Fibroblast of skin of right biceps (primary cell): ENCODE measurements around the gene MCFD2.

Experiments
- DNase-seq: peaks from one replicate; pipeline ENCODE4 v3.0.0-alpha.2; 2013

MCFD2 gene

GRCh38 chr2:46871976-46872381 lies 43.6 kb downstream of the MCFD2 start:
- peak; percentile 84 for DNase-seq

DNA sequence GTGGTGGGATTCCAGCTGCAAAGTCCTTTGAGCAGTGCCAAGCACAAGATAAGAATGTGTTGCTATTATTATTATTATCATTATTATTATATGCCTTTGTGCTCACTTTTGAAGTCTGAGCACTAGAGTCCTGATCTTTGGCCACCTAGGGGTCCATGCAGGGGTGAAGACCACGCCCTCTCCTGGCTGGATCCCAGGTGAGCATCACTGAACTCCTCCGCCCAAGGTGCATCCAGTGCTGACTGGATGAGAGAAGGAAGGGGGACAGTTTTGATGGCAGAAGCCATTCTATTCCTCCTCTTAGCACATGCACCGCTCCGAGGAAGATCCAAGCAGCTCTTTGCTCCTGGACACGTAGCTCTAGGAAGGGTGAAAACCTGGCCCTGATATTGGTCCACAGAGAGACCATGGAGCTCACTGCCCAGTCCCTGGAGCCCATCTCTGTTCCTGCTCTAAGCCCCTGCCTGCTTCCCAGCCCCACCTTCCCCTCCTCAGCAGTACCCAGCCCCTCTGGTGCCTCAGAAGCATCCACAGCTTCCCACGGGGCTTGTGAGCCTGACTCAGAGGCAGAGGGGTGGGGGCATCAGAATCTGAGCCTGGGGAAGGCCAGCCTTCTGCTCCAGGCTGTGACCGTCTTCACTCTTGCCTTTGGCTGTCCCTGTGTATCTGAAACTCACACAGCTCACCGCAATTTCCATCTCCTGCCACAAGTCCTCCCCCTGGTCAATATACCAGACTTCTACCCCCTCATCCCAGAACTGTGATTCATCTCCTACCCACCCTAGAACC lies 45.4 kb downstream of the MCFD2 start:
- DNase-seq: peak; percentile 69

- DNase-seq: no peak
Measured at GRCh38 chr2:46869621-46870020, 46.0 kb downstream of the MCFD2 start.

DNA sequence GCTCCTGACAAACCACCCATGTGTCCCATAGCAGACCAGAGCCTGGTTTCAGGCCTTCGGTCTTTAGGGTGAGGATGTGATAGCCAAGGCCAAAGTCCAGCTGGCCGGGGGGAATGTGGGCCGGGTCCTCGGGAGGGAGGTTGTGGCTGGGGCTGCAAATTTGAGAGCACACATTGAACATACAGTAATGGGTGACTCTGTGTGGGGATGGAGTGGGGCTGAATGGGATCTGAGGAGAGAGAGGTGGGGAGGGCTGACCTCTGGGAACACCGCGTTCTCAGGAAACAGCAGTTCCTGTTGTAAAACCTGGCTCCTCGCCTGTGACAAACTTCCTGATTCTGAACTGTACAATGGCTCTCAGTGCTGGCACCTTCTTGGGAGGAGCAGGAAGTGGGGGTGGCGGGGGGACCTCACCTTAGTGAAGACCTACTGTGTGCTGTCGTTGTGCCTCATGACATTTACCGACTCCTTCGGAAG lies 48.8 kb downstream of the MCFD2 start:
- DNase-seq: no peak

DNA sequence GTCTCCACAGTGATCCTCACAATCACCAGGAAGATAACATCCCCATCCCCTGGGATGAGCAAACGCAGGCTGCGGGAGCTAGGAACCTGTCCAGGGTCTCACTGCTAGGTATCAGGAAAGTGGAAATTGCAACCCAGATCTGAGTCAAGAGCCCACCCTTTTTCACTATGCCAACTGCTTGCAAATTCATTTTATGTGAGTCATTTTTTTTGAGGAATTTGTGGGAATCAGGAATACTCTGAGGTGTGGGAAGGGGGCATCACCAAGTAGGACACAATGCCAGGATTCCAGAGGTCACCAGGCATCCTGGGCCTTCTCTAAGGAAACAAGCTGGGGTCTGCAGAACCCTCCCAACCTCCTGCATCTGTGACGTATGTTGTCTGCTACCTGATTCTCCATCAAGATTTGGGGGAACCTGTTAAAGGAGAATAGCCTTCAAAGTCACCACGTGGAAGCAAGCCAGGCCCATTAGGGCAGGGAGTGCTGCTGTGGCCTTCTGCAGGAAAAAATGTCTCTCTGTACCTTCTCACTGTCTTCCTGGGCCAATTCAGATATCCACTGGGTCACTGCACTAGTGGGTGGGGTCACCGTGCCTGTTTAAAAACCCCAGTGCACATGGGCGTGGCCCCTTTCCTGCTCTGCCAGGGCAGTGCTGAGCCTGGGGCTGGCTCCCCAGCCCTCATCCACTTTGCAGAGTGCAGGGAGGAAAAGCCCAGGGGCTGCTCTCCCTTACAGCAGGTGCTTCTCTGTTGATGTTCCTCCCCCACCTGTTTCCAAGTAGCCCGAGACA lies 50.2 kb downstream of the MCFD2 start:
- DNase-seq: no peak

DNA sequence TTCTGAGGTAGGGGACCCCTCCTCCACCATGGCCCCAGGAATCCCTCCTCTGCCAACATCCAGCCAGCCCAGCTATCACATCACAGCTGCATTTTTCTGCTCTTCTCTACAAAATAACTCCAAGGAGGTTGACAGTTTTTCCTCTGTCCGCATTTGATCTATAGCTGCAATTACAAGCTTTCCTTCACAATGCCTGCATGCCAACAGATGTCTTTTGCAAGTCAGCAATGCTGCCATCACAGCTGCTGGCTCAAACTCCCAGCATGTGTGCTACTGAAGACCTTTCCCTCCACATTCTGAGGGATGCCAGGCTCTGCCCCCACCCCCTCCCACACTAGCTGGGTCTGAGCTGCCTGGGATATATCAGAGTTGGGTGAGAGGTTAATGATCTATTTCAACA lies 51.7 kb downstream of the MCFD2 start:
- no peak for DNase-seq

DNA sequence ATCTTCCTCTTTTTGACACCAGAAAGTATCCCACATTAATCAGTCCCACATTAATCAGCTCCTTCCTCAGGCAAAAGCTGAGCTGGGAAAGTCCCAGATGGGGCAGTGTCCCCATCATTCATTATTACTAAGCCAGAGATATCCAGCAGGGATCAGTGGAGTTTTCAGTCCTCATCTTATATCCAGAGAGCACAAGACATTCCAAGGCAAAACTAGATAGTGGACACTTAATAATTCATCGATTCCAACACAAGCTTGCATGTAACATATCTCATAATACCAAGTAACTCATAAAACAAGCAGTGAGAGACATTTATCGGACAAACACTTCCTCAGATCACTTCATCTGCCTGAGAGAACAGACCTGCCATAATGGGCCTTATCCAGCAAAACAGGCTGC lies 53.1 kb downstream of the MCFD2 start:
- DNase-seq: no peak

DNA sequence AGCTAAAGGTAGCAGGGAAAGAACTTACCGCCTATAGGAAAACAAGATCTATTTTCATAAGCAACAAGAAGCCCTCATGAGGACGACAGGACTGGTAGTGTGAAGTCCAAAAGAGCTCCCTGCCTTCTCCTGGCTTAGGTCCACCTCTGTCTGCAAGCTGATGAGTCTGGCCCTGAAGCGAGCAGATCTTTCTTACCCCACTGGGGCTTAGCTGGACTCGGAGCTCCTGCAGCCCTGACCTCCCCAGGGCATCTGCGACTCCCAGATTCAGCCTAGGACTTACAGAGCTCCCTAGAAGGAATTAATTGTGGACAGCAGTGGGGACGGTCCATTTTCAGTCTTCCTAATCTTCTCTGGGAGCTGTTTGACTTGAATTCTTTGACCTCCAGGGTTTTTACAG lies 53.7 kb downstream of the MCFD2 start:
- DNase-seq: no peak

- DNase-seq: no peak
Measured at GRCh38 chr2:46859482-46859881, 56.1 kb downstream of the MCFD2 start.

- DNase-seq: peak; percentile 98
Measured at GRCh38 chr2:46858702-46859090, 56.9 kb downstream of the MCFD2 start.

DNA sequence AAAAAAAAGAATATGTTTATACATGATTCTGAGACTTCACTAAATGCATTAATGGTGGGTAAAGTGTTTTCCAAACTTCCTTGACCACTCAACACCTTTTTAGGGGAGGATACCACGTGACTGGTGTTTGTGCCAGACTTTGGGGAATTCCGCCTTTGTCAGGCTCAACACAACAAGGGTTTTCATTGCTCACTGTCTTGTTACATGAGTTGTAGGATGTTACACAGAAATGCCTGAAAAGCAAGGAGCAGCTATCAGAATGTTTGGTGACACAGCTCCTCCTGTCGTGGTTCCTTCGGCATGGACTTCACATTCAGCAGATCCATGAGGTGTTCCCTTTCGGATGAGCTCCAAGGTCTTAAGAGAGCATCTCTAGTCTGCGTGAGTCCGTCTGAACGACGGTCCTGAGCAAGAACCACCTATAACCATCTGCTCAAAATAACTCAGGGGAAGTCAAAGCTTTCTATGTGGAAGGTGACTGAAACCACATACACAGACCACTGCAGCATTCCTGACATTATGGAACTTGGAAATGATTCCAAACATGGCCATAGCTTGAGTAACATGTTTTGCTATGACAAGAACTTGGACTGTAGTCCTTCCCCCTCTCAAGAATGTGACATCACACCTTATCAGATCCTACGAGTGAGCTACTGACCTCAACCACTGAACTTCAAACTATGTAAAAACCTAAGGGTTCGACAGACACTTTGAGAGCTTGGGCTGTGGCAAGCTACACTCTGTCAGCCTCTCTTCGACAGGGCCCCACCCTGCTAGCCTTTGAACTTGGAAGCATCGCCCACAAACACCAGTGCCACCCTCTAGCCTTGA lies 57.5 kb downstream of the MCFD2 start:
- DNase-seq: peak; percentile 100

GRCh38 chr2:46856336-46856735 lies 59.3 kb downstream of the MCFD2 start:
- DNase-seq: no peak

DNA sequence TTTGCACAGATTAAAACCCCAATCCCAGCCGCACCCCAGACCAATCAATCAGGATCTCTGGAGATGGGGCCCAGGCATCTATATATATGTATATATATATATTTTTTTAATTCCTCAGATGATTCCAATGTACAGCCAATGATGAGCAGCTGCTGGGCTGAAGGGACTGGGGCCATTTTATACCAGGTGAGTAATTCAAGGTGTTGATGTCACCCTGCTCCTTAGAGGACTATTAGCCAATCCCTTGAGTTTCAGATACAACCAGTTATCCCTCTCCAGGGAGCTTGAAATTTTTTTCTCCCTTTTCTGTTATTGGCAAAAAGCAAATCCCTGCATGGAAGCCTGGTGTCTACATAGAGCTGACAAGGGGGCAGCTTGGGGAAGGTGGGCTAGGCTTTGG lies 59.8 kb downstream of the MCFD2 start:
- no peak for DNase-seq

DNA sequence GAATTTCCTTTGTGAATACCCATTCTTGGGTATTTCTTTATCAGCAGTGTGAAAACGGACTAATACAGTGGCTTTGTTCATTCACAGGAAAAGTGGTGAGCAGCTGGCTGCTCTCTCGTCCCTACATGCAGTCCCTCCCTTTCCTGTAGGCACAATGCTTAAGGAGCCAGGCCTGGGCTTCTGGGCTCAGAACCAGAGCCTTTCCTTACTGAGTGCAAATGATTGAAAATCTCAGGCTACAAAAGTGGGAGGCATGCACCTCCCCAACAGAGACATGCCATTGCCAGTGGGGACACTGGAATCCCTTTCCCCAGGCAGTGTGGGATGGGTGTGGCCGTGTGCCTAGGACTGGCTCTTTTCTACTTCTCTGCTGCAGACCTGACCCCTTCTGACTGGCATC lies 61.3 kb downstream of the MCFD2 start:
- DNase-seq: no peak

DNA sequence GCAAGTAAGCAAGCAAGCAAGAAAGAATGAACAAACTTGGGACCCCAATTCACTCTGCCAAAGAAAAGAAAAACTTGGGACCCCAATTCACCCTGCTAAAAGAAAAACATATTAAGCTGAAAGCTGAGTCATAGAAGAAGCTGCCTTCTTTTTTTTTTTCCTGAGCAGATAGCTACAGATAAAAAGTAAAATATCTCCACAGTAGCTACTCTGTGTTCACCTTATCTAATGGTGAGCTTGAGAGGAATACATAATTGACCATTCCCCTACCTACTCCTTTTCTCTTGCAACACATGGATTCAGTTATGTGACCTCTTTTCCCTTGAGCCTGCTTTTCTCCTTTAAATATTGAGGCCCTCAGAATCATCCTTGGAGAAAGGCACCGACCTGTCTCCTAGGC lies 63.0 kb downstream of the MCFD2 start:
- no peak for DNase-seq

DNA sequence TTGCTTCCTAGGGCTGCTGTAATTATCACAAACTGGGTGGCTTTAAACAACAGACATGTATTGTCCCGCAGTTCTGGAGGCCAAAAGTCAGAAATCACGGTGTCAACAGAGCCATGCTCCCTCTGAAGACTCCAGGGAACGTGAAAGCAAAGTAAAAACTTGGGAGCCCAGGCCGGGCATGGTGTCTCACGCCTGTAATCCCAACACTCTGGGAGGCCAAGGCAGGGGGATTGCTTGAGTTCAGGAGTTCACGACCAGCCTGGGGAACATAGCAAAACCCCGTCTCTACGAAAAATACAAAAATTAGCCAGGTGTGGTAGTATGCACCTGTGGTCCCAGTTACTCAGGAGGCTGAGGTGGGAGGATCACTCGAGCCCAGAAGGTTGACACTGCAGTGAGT lies 63.5 kb downstream of the MCFD2 start:
- no peak for DNase-seq
